GM23338 (cell line): ENCODE results near the gene CPEB2. TPM values are rescaled to one million over a fixed set of nuclear protein-coding genes. Genes with fewer than 3 reads are reported as not detected.

Experiments
- ATAC-seq: fragments of 200-7000 bp; cut with Tn5 transposase; 3 replicates; pipeline ENCODE4 v1.9.1; 2020
- DNase-seq: peaks from one replicate; pipeline ENCODE4 v3.0.0-alpha.2; 2015; ENCODE audit warnings: low spot score
- H2AFZ ChIP-seq: fragments of 200-600 bp; sonication (generic); 2 replicates; pipeline ENCODE4 v1.8.0; 2016; ENCODE audit warnings: antibody characterized with exemption, mild to moderate bottlenecking, moderate library complexity
- H3F3A ChIP-seq: fragments of 200-600 bp; sonication (generic); replicated peaks from 2 replicates; pipeline ENCODE4 v1.8.0; 2017; ENCODE audit warnings: antibody characterized with exemption, mixed run types, low read depth
- H3K27ac ChIP-seq: fragments of 200-600 bp; sonication (generic); 2 replicates; pipeline ENCODE4 v1.6.1; 2016; ENCODE audit warnings: low read depth
- H3K27me3 ChIP-seq: fragments of 200-600 bp; sonication (generic); 2 replicates; pipeline ENCODE4 v1.8.0; 2016; ENCODE audit warnings: mild to moderate bottlenecking, mixed run types, moderate library complexity; ENCODE audit not compliant: insufficient read depth
- H3K36me3 ChIP-seq: fragments of 200-600 bp; sonication (generic); 2 replicates; pipeline ENCODE4 v1.8.0; 2016; ENCODE audit warnings: mild to moderate bottlenecking; ENCODE audit not compliant: insufficient read depth
- H3K4me1 ChIP-seq: fragments of 200-600 bp; sonication (generic); 2 replicates; pipeline ENCODE4 v1.8.0; 2016; ENCODE audit warnings: mild to moderate bottlenecking, moderate library complexity; ENCODE audit not compliant: insufficient read depth
- H3K4me2 ChIP-seq: fragments of 200-600 bp; sonication (generic); 2 replicates; pipeline ENCODE4 v1.7.1; 2017; ENCODE audit warnings: mixed run types
- H3K4me3 ChIP-seq: fragments of 200-600 bp; sonication (generic); 2 replicates; pipeline ENCODE4 v1.6.1; 2016; ENCODE audit warnings: mixed run types
- H3K79me2 ChIP-seq: fragments of 200-600 bp; sonication (generic); replicated peaks from 2 replicates; pipeline ENCODE4 v1.8.0; 2017; ENCODE audit warnings: mild to moderate bottlenecking; ENCODE audit not compliant: insufficient read depth
- H3K9me2 ChIP-seq: fragments of 200-600 bp; sonication (generic); 2 replicates; pipeline ENCODE4 v1.8.0; 2017; ENCODE audit not compliant: insufficient read depth
- H4K20me1 ChIP-seq: fragments of 200-600 bp; sonication (generic); replicated peaks from 2 replicates; pipeline ENCODE4 v1.8.0; 2017; ENCODE audit warnings: mild to moderate bottlenecking; ENCODE audit not compliant: insufficient read depth
- H3K27ac Mint-ChIP-seq: 2 replicates; pipeline ENCODE4 v1.8.0; 2020; ENCODE audit warnings: inconsistent platforms, mild to moderate bottlenecking, moderate library complexity, mixed read lengths
- H3K27me3 Mint-ChIP-seq: 3 replicates; pipeline ENCODE4 v1.8.0; 2022; ENCODE audit warnings: low read depth, mild to moderate bottlenecking, moderate library complexity, mixed read lengths, inconsistent platforms; ENCODE audit not compliant: insufficient read depth, poor library complexity
- H3K36me3 Mint-ChIP-seq: 3 replicates; pipeline ENCODE4 v1.8.0; 2021; ENCODE audit warnings: low read depth, mild to moderate bottlenecking, inconsistent platforms, moderate library complexity, mixed read lengths
- H3K4me1 Mint-ChIP-seq: 3 replicates; pipeline ENCODE4 v1.8.0; 2020; ENCODE audit warnings: mild to moderate bottlenecking, inconsistent platforms, mixed read lengths
- H3K4me3 Mint-ChIP-seq: 3 replicates; pipeline ENCODE4 v1.8.0; 2021; ENCODE audit warnings: moderate library complexity, mild to moderate bottlenecking, inconsistent platforms, mixed read lengths
- H3K9me3 Mint-ChIP-seq: 3 replicates; pipeline ENCODE4 v1.8.0; 2020; ENCODE audit warnings: moderate library complexity, mild to moderate bottlenecking, inconsistent platforms, mixed read lengths
- EZH2 ChIP-seq: fragments of 200-600 bp; sonication (generic); IDR thresholded peaks from one replicate; pipeline ENCODE4 v1.8.0; 2017; ENCODE audit warnings: antibody characterized with exemption, mild to moderate bottlenecking, low read depth; ENCODE audit not compliant: unreplicated experiment
- NANOG ChIP-seq: IDR thresholded peaks from 2 replicates; pipeline ENCODE4 v1.6.1; 2016; ENCODE audit warnings: antibody characterized with exemption, borderline replicate concordance
- POLR2AphosphoS5 ChIP-seq: IDR thresholded peaks from 2 replicates; pipeline ENCODE4 v1.6.1; 2016; ENCODE audit warnings: antibody characterized with exemption, low read depth
- polyA plus RNA-seq: library from polyadenylated mRNA; unstranded; fragments of >200 nt; fragmentation: Nextera tagmentation; extraction: Ambion mirVana; gene quantifications from 2 replicates; pipeline ENCODE4 v1.2.1, GENCODE V29; 2016
- total RNA-seq: library from RNA; depleted of rRNA; stranded (reverse); fragments of >200 nt; shearing (Covaris generic); gene quantifications from 2 replicates; pipeline ENCODE4 v1.2.3, GENCODE V29; 2014
- TF ChIP-seq, protein P1 (sequence below): fragments of 250-450 bp; sonication (Bioruptor Pico); IDR thresholded peaks from 2 replicates; pipeline ENCODE4 v1.5.0; 2020; ENCODE audit warnings: mild to moderate bottlenecking, moderate library complexity
- TF ChIP-seq, protein P2 (sequence below), 2 experiments: fragments of 200-600 bp in 1 of 2; sonication (generic) in 1 of 2; conservative IDR thresholded peaks; 2 replicates each; pipeline versions ENCODE4 v1.5.1 to v1.6.1; 2016 to 2017; ENCODE audit warnings: antibody characterized with exemption in 2 of 2, low read depth in 2 of 2, mild to moderate bottlenecking in 2 of 2, moderate library complexity in 1 of 2

CPEB2 gene
- total and polyA plus RNA-seq, 2 experiments from 2014 or later, result 0.66 to 2.4 TPM

DNA sequence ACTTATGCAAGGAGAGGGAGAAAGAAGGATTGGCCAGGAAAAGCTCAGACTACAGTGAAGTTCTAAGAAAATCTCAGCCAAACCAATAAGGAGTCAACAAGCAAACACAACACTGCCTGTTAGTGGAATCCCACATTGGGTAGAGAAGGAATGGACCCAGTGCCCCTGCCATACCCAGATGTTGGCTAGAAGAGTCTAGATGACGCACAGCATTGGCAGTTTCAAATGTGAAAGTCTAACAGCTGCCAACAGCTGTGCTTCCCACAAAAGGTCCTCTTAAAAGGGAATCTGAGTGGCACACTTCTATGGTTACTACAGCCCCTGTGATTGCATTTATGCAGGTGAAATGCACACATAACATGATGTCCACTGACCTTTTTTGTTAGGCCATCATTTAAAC lies 37.2 kb upstream of the CPEB2 start (continued):
- TF ChIP-seq, protein P1, sequence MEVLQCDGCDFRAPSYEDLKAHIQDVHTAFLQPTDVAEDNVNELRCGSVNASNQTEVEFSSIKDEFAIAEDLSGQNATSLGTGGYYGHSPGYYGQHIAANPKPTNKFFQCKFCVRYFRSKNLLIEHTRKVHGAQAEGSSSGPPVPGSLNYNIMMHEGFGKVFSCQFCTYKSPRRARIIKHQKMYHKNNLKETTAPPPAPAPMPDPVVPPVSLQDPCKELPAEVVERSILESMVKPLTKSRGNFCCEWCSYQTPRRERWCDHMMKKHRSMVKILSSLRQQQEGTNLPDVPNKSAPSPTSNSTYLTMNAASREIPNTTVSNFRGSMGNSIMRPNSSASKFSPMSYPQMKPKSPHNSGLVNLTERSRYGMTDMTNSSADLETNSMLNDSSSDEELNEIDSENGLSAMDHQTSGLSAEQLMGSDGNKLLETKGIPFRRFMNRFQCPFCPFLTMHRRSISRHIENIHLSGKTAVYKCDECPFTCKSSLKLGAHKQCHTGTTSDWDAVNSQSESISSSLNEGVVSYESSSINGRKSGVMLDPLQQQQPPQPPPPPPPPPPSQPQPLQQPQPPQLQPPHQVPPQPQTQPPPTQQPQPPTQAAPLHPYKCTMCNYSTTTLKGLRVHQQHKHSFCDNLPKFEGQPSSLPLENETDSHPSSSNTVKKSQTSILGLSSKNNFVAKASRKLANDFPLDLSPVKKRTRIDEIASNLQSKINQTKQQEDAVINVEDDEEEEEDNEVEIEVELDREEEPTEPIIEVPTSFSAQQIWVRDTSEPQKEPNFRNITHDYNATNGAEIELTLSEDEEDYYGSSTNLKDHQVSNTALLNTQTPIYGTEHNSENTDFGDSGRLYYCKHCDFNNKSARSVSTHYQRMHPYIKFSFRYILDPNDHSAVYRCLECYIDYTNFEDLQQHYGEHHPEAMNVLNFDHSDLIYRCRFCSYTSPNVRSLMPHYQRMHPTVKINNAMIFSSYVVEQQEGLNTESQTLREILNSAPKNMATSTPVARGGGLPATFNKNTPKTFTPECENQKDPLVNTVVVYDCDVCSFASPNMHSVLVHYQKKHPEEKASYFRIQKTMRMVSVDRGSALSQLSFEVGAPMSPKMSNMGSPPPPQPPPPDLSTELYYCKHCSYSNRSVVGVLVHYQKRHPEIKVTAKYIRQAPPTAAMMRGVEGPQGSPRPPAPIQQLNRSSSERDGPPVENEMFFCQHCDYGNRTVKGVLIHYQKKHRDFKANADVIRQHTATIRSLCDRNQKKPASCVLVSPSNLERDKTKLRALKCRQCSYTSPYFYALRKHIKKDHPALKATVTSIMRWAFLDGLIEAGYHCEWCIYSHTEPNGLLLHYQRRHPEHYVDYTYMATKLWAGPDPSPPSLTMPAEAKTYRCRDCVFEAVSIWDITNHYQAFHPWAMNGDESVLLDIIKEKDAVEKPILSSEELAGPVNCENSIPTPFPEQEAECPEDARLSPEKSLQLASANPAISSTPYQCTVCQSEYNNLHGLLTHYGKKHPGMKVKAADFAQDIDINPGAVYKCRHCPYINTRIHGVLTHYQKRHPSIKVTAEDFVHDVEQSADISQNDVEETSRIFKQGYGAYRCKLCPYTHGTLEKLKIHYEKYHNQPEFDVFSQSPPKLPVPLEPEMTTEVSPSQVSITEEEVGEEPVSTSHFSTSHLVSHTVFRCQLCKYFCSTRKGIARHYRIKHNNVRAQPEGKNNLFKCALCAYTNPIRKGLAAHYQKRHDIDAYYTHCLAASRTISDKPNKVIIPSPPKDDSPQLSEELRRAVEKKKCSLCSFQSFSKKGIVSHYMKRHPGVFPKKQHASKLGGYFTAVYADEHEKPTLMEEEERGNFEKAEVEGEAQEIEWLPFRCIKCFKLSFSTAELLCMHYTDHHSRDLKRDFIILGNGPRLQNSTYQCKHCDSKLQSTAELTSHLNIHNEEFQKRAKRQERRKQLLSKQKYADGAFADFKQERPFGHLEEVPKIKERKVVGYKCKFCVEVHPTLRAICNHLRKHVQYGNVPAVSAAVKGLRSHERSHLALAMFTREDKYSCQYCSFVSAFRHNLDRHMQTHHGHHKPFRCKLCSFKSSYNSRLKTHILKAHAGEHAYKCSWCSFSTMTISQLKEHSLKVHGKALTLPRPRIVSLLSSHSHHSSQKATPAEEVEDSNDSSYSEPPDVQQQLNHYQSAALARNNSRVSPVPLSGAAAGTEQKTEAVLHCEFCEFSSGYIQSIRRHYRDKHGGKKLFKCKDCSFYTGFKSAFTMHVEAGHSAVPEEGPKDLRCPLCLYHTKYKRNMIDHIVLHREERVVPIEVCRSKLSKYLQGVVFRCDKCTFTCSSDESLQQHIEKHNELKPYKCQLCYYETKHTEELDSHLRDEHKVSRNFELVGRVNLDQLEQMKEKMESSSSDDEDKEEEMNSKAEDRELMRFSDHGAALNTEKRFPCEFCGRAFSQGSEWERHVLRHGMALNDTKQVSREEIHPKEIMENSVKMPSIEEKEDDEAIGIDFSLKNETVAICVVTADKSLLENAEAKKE (CRISPR knock-in tag), result no peak

DNA sequence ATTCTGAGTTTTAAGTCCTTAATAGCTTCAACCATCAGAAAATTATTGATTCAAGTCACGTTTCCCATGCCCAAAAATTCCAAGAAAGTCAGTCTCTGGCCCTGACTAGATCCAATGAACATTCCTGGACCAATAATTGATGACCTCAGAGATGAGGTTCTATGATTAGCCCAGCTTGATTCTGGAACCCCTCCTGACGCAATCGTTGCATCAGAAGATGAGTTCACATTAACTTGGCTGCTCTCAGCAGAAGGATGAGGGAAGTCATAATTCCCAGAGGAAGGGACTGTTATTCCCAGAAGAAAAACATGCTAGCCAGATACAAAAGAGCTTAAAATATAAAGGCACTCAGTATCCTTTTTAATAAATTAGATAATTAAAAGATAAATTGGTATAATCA lies 34.3 kb upstream of the CPEB2 start:
- Histone ChIP-seq H3K4me2 (no peak overlapping the region), H3K79me2 (no peaks in the 10 kb centered on the region), H3K27me3 (no peaks in the 10 kb centered on the region), H3K9me2 (no peaks in the 10 kb centered on the region), H4K20me1 (no peaks in the 10 kb centered on the region), H3K4me3 (no peak overlapping the region), H3K4me1 (no peaks in the 10 kb centered on the region), H3K27ac (no peak overlapping the region), H3K36me3 (no peaks in the 10 kb centered on the region), H3F3A (no peaks in the 10 kb centered on the region), H2AFZ (no peak overlapping the region)
- no peak overlapping the region for H3K4me3 Mint-ChIP-seq
- H3K27me3 Mint-ChIP-seq, result no peaks in the 10 kb centered on the region
- DNase-seq (no peak), ATAC-seq (no peak)
- no peaks in the 10 kb centered on the region for H3K4me1 Mint-ChIP-seq
- no peaks in the 10 kb centered on the region for H3K9me3 Mint-ChIP-seq
- no peaks in the 10 kb centered on the region for H3K36me3 Mint-ChIP-seq
- H3K27ac Mint-ChIP-seq, result no peak overlapping the region
- TF ChIP-seq EZH2, result no peak
- TF ChIP-seq POLR2AphosphoS5, result no peak
- TF ChIP-seq NANOG, result no peak
- TF ChIP-seq, protein P2, sequence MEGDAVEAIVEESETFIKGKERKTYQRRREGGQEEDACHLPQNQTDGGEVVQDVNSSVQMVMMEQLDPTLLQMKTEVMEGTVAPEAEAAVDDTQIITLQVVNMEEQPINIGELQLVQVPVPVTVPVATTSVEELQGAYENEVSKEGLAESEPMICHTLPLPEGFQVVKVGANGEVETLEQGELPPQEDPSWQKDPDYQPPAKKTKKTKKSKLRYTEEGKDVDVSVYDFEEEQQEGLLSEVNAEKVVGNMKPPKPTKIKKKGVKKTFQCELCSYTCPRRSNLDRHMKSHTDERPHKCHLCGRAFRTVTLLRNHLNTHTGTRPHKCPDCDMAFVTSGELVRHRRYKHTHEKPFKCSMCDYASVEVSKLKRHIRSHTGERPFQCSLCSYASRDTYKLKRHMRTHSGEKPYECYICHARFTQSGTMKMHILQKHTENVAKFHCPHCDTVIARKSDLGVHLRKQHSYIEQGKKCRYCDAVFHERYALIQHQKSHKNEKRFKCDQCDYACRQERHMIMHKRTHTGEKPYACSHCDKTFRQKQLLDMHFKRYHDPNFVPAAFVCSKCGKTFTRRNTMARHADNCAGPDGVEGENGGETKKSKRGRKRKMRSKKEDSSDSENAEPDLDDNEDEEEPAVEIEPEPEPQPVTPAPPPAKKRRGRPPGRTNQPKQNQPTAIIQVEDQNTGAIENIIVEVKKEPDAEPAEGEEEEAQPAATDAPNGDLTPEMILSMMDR (conservative IDR thresholded peaks at IDR 0.05; ENCODE audit: low read depth in 2 of 2), result no peak
